ENCODE measurements around the gene TTYH1.

- TF ChIP-seq CTCF (IDR thresholded peaks at IDR 0.05; ENCODE audit: extremely low read depth in 1 of 2, insufficient read depth in 1 of 2, low read depth in 1 of 2, low read length in 2 of 2) (no peak), EZH2 (IDR thresholded peaks at IDR 0.05; ENCODE audit: borderline replicate concordance, low read depth, low read length, severe bottlenecking) (peak; percentile 78), MAX (IDR thresholded peaks at IDR 0.05; ENCODE audit: insufficient read depth, insufficient read length) (no peak), POLR2A (IDR thresholded peaks at IDR 0.05; ENCODE audit: low read depth, low read length) (no peak)
Measured at GRCh38 chr19:54415901-54416673, 823 bp downstream of the TTYH1 start.
